Naive B cell (primary cell): Measurements from ENCODE around the gene ABCA10. TPM values are rescaled to one million over a fixed set of nuclear protein-coding genes. Genes with fewer than 3 reads are reported as not detected.

Source experiments
- polyA plus RNA-seq, 6 donors: library from polyadenylated mRNA; unstranded; fragments of 300-500 nt; fragmentation: Illumina TruSeq; gene quantifications; one replicate each; pipeline ENCODE4 v1.2.3, GENCODE V29; 2021; ENCODE audit warnings: low read depth in 6 of 6

ABCA10 gene
- polyA plus RNA-seq, 6 donors from 2014 or later = 0.14 to 0.18 TPM; not detected in 4

Other genes starting within 250 kb of the ABCA10 start
- gene ABCA9, start 167.9 kb downstream of the ABCA10 start, polyA plus RNA-seq = not detected
- under 1 TPM in 3 of 6 donors, not detected in 3; 0.09 to 0.16 (median 0.13) TPM for gene ABCA6, start 86.9 kb downstream of the ABCA10 start, polyA plus RNA-seq
- 1 to 10 TPM; 2.7 to 6.9 (median 4.6) TPM for gene ABCA5, start 98.3 kb upstream of the ABCA10 start, polyA plus RNA-seq
- gene MAP2K6, start 185.9 kb upstream of the ABCA10 start, polyA plus RNA-seq = 10 to 100 TPM in 2 of 6 donors, 1 to 10 TPM in 4; 5.1 to 16.2 (median 5.3) TPM